RPMI7951 (cell line): ENCODE results near the gene NT5DC3. TPM values are rescaled to one million over a fixed set of nuclear protein-coding genes. Genes with fewer than 3 reads are reported as not detected.

Experiments used
- DNase-seq: peaks from one replicate; pipeline ENCODE4 v3.0.0-alpha.2; 2012; ENCODE audit warnings: low read depth
- total RNA-seq: library from RNA; depleted of rRNA; stranded (reverse); fragments of >200 nt; shearing (Covaris generic); gene quantifications from 2 replicates; pipeline ENCODE4 v1.2.3, GENCODE V29; 2014

The NT5DC3 gene
- total RNA-seq, 1 experiment from 2014 or later = 4.1 TPM

GRCh38 chr12:103833095-103833775, 7.8 kb downstream of the NT5DC3 start:
- DNase-seq = no peak

DNA sequence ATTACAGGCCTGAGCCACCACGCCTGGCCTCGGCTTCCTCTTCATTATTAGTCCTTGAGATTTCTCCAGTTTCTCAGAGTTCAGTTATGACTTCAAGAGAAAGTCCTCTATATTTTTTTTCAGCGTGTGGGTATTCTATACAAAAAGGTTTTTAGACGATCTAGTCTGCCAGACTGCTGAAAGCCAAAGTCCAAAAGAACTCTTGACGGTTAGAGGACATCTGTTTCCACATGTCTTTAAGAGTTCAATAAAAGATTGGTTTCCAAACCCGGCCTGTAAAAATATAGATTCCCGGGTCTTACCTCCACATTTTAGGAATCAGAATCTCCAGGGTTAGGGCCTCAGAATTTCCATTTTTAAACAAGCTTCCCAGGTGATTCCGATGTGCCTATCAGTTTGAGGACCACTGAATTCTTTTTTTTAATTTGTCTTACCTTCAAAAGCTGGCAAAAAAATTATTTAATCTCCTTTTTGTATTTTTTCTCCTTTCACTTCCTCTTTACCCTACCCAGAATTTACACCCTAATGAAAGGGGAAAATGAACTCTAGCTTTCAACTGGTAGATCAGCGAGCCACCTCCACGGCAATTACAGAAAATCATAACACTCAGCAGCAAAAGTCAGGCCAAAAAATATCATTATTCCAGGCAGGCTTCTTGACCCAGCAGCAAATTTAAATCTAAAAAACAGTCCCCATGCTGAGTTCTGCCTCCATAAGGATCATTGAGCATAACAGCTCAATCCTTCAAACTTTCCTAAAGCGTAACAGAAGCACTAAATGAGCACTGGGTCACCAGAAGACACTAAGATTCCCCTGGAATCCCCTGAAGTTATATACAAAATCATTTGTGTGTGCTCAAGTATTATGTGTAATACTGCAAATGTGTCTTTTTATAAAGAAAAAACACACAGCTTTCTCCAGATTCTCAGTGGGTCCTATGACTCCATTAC, 8.7 kb downstream of the NT5DC3 start:
- no peak for DNase-seq

DNA sequence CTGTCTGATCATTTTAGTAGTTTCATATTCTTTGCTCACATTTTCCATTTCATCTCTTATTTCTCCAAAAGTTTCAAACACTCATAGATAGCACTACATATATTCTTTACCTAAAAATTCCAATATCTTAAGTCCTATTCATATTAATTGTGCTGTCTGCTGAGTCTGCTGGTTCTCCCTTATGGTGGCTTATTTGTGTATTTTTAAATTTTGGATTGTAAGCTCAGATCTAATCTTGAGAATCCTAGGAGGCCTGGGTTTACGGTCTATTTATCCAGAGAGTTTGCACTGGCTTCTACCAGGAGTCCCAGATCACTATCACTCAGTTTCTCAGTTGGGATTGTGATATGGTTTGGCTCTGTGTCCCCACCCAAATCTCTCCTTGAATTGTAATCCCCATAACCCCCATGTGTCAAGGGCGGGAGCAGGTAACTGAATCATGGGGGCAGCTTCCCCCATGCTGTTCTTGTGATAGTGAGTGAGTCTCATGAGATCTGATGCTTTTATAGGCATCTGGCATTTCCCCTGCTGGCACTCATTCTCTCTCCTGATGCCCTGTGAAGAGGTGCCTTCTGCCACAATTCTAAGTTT, 10.2 kb downstream of the NT5DC3 start:
- DNase-seq = no peak

DNA sequence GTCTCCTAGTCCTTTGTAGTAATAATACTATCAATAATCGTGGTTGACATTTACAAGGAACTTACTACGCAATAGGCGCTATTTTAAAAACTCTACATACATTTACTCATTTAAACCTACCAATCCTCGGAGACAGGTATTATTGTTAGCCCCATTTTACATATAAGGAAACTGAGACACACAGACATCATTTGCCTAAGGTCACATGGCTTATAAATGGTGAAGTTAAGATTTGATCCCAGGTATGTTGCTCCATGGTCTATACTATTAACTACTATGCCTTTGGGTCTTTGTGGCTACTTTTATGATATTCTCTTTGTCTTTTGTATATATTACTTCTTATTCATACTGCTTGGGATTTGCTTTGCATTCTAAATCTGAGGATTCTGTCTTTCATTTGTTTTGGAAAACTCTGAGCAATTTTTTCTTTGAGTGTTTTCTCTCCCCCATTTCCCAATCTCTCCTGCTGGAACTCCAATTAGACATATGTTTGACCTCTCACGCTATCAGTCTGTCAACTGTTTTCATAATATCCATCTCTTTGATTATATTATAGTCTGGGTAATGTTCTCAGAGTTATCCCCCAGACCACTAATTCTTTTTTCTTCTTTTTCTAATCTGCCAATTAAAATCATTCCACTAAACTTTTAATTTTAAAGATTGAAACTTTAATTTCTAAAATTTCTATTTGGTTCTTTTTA, 10.9 kb downstream of the NT5DC3 start:
- DNase-seq = no peak

DNA sequence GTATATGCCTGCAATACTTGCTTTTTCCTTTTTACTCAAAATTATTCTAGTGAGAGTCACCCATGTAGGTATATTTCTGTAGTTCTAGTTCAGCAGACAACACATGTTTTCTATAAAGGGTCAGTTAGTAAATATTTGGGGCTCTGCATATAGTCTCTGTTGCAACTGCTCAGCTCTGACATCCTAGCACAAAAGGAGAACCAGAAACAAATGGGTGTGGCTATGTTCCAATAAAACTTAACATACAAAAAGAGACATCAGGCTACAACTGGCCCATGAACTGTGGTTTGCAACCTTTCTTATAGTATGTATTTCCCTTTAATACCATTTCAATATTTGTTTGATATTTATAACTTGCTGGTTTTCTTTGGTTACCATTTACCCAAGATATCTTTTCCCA, 11.9 kb downstream of the NT5DC3 start:
- DNase-seq = no peak

DNA sequence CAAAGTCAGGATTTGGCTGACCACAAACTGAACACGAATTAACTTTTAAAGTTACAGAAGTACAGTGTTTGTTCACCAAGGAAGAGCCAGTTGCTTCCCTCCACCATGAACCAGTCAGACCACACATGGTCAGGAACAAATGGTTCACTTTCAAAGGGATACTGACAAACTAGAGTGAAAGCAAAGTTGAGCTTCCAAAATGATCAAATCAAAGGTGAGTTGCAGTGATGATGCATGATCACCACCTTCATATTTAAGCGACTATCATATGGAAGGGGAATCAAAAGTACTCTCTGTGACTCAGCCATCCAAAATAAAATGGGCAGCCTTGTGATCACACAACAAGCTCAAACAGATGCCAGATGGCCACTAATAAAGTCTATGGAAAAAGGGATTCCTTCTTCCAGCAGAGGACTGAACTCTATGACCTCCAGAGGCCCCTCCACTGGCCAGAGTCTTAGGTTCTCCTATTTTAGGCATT, 13.1 kb downstream of the NT5DC3 start:
- peak; percentile 41 for DNase-seq

DNA sequence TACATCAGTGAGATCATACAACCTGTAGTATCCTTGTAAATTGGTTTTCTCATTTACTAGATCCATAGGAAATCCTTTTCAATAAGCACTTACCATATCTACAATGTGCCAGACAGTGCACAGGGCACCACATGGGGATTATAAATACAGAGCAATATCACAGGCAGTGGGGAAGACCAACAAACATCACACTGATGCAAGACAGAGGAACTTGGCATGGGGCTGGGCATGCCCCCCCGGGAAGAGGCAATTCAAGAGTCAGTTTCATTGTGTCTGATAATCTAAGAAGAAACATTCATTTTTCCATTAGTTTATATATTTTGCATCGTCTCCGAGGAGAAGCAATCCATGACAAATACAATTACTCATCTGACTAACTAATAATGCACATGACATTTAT, 16.2 kb downstream of the NT5DC3 start:
- DNase-seq = no peak

DNA sequence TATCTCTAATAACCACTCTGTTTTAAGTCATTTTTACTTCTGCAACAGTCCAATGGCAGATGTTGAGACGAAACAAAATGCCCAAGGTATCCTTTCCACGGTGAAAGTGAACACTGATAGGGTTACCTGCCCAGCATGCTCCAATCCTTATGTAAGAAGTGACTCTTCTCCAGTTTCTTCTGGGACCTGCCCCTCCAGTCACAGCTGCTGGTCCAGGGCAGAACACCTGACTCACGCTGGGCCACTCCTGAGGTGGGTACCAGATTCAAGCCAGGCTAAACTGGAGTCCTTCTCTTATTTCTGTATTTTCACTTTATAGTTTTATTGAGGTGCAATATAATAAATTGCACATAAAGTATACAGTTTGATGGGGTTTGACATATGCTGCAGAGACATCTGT, 16.7 kb downstream of the NT5DC3 start:
- DNase-seq = no peak

GRCh38 chr12:103823871-103824270, 17.2 kb downstream of the NT5DC3 start:
- no peak for DNase-seq

DNA sequence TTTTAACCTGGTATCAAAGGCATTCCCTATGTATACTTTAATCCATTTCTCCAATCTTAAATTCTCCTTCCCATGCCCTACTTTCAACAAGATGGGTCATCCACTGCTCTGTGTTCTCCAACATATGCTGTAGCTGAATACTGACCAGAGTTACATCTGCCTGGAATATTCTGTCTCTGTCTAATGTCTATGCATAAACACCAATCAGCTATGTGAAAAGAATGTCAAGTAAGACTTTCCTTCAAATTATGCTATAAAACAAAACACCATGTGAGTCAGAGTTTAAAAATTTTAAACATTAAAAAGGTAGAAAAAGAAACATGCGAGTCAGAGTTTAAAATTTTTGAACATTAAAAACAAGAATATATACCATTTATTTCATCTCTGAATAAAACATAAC, 19.3 kb downstream of the NT5DC3 start:
- DNase-seq = no peak

GRCh38 chr12:103820881-103821489, 20.0 kb downstream of the NT5DC3 start:
- DNase-seq = no peak

- no peak for DNase-seq
These were observed 20.7 kb downstream of the NT5DC3 start for GRCh38 chr12:103820361-103820760.

DNA sequence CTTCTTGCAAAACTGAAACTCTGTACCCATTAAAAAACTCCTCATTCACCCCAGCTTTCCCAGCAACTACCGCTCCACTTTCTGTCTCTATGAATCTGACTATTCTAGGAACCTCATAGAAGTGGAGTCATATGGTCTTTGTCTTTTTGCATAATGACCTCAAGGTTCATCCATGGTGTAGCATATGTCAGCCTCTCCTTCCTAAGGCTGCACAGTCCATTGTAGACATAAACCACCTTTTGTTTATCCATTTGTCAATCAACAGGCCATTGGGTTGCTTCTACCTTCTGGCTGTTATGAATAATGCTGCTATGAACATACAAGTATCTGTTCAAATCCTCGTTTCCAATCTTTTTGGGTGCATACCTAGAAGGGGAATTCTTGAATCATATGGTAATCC, 21.1 kb downstream of the NT5DC3 start:
- DNase-seq = no peak

GRCh38 chr12:103819312-103819711, 21.7 kb downstream of the NT5DC3 start:
- no peak for DNase-seq

- no peak for DNase-seq
These were observed 23.2 kb downstream of the NT5DC3 start for GRCh38 chr12:103817791-103818190.

- no peak for DNase-seq
These were observed 24.4 kb downstream of the NT5DC3 start for GRCh38 chr12:103816663-103817062.

DNA sequence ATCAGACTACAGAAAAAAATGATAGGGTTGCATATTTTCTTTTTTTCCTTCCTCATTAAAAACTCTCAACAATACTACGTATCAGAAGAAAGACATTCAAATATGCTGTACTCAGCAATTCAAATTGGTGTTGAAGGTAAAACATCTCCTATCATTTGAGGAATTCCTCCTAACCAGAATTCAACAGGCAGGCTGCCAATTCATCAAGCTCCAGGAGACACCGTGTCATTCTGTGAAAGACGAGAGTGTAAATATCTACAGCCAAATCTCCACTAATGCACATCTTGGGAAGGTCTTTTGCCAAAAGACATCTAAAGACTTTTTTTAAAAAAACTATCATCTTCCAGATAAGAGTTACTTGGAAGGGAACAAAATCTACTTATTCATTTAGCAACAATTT, 26.6 kb downstream of the NT5DC3 start:
- DNase-seq = peak; percentile 7

DNA sequence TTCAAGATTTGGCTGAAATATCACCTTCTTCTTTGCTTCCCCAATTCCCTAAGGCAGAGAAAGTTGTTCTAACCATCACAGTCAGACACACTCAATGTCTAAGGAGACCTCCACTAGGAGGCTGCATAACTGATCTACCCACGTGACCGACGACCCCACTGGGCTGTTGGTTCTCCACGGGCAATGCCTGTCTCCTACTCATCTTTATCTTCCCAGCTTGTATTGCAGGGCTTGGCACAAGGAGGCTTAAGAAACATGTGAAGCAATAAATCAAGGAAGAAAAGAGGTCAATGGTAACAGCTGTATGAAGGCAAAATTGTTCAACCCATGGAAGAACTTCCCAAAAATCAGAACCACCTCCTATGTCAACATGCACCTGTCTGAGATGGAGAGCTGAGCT, 27.1 kb downstream of the NT5DC3 start:
- no peak for DNase-seq

DNA sequence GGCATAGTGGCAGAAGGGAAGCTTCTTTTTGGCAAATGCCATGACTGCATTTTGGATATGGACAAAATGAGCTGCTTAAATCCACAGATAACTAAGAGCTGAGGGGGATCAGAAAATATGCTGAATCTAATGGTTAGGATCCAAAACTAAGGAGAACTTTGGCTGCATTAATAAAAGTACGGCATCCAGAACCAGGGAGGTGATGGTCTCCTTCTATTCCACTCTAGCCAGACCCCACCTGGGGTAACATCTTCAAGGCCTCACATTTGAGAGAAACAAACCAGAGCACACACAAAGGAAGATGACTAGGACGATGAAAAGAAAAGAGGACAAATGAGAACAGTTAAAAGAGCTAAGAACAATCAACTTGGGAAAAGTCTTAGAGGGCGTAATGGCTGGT, 27.6 kb downstream of the NT5DC3 start:
- no peak for DNase-seq

- no peak for DNase-seq
These were observed 28.2 kb downstream of the NT5DC3 start for GRCh38 chr12:103812789-103813188.

GRCh38 chr12:103811791-103812190, 29.2 kb downstream of the NT5DC3 start:
- no peak for DNase-seq

DNA sequence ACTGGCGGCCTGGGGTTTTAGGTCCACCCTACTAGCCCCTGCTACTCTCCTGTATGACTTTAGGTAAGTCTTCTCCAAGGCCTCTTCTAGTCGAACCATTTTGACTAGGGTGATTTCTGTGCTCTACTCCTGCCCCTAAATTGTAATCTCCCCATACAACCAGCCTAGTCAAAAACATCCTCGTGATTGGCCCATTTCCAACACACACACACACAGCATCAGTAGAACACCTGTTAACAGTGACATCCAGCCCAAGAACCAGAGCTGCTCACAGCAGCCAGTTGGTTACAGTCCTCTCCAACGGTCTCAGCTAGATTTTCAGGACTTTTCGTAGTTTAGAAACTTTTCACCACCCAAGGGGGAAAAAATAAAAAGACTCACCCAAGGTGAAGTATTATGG, 30.9 kb downstream of the NT5DC3 start:
- no peak for DNase-seq
